H1 (cell line): ENCODE measurements around the gene OCSTAMP. TPM values are rescaled to one million over a fixed set of nuclear protein-coding genes. Genes with fewer than 3 reads are reported as not detected.

Experiments used
- CTCF ChIA-PET: fragments of 300-600 bp; sonication (Branson Sonifier 250); formaldehyde crosslinking; loops from one replicate; lab custom pipeline; 2021; ENCODE audit not compliant: partially characterized antibody; lab: Charles Lee
- POLR2A ChIA-PET: fragments of 300-600 bp; sonication (Branson Sonifier 250); formaldehyde crosslinking; loops from one replicate; lab custom pipeline; 2021; ENCODE audit warnings: inconsistent platforms; ENCODE audit not compliant: partially characterized antibody; lab: Charles Lee
- DNase-seq, 2 experiments: peaks; one replicate each; pipeline versions ENCODE4 v3.0.0 to v3.0.0-alpha.2; 2010 to 2022; ENCODE audit warnings: low spot score in 2 of 2, low read depth in 1 of 2, mixed read lengths in 1 of 2
- FAIRE-seq: peaks from 2 replicates; lab custom pipeline; 2011; peaks lifted over from hg19 to GRCh38; lab: Jason Lieb, UNC
- H2AFZ ChIP-seq: 2 replicates; pipeline ENCODE4 v1.8.1; 2012; ENCODE audit warnings: low read length, inconsistent platforms
- H2AK5ac ChIP-seq: 2 replicates; pipeline ENCODE4 v1.6.1; 2013; ENCODE audit warnings: low read depth, low read length
- H2BK120ac ChIP-seq: replicated peaks from 2 replicates; pipeline ENCODE3; 2013; ENCODE audit warnings: low read depth, low read length, inconsistent platforms
- H2BK12ac ChIP-seq: 2 replicates; pipeline ENCODE4 v1.6.1; 2013; ENCODE audit warnings: low read depth, low read length
- H2BK15ac ChIP-seq: 2 replicates; pipeline ENCODE4 v1.6.1; 2013; ENCODE audit warnings: low read length
- H2BK20ac ChIP-seq: 2 replicates; pipeline ENCODE4 v1.6.1; 2013; ENCODE audit warnings: low read length
- H2BK5ac ChIP-seq: 2 replicates; pipeline ENCODE4 v1.6.1; 2013; ENCODE audit warnings: low read depth, low read length
- H3K14ac ChIP-seq: 2 replicates; pipeline ENCODE4 v1.6.1; 2013; ENCODE audit warnings: inconsistent platforms; ENCODE audit not compliant: insufficient read length
- H3K18ac ChIP-seq: 2 replicates; pipeline ENCODE4 v1.6.1; 2013; ENCODE audit warnings: low read length; ENCODE audit errors: extremely low read depth
- H3K23ac ChIP-seq: 2 replicates; pipeline ENCODE4 v1.6.1; 2013; ENCODE audit warnings: inconsistent platforms; ENCODE audit not compliant: insufficient read length
- H3K23me2 ChIP-seq: 2 replicates; pipeline ENCODE4 v1.6.1; 2013; ENCODE audit warnings: low read depth, low read length
- H3K27ac ChIP-seq: 2 replicates; pipeline ENCODE4 v1.6.1; 2011; ENCODE audit warnings: low read depth, low read length, inconsistent platforms
- H3K27me3 ChIP-seq, 4 experiments: replicated peaks in 1 of 4; 1 replicate in 1 of 4; 2 replicates in 3 of 4; pipeline versions ENCODE4 v1.6.1 to v1.8.1; 2011 to 2013; ENCODE audit warnings: low read length in 3 of 4, mild to moderate bottlenecking in 3 of 4, inconsistent platforms in 2 of 4, mixed read lengths in 2 of 4, moderate library complexity in 1 of 4; ENCODE audit not compliant: control insufficient read depth in 3 of 4, insufficient read depth in 3 of 4; ENCODE audit errors: extremely low read depth in 1 of 4
- H3K36me3 ChIP-seq, 4 experiments: 2 replicates each; pipeline versions ENCODE4 v1.6.1 to v1.8.1; 2011 to 2013; ENCODE audit warnings: mild to moderate bottlenecking in 4 of 4, low read length in 3 of 4, moderate library complexity in 2 of 4, control low read depth in 1 of 4, inconsistent platforms in 1 of 4; ENCODE audit not compliant: insufficient read depth in 4 of 4, control insufficient read depth in 2 of 4
- H3K4ac ChIP-seq: replicated peaks from 2 replicates; pipeline ENCODE3; 2013; ENCODE audit warnings: low read length, low read depth, mixed read lengths, inconsistent platforms; ENCODE audit not compliant: insufficient read length
- H3K4me1 ChIP-seq, 4 experiments: replicated peaks in 1 of 4; 1 replicate in 1 of 4; 2 replicates in 3 of 4; pipeline versions ENCODE4 v1.6.1 to v1.8.1; 2011 to 2013; ENCODE audit warnings: low read length in 3 of 4, inconsistent platforms in 2 of 4, mixed read lengths in 1 of 4; ENCODE audit not compliant: insufficient read depth in 4 of 4, control insufficient read depth in 3 of 4
- H3K4me2 ChIP-seq, 2 experiments: 2 replicates each; pipeline versions ENCODE4 v1.6.1 to v1.8.1; 2011 to 2013; ENCODE audit warnings: low read depth in 2 of 2, low read length in 2 of 2, control low read depth in 1 of 2, inconsistent platforms in 1 of 2, mild to moderate bottlenecking in 1 of 2; ENCODE audit not compliant: insufficient read depth in 1 of 2
- H3K4me3 ChIP-seq, 4 experiments: fragments of 200-600, 300-600 bp in 1 of 4; sonication (generic), shearing (Covaris generic), sonication (Bioruptor Twin) in 1 of 4; 2 replicates each; pipeline versions ENCODE4 v1.5.1 to v1.8.1; 2011 to 2016; ENCODE audit warnings: low read length in 4 of 4, low read depth in 3 of 4, control low read depth in 2 of 4, inconsistent platforms in 2 of 4, mild to moderate bottlenecking in 2 of 4, mixed read lengths in 1 of 4, moderate library complexity in 1 of 4; ENCODE audit not compliant: insufficient read depth in 2 of 4; ENCODE audit errors: extremely low read depth in 1 of 4
- H3K56ac ChIP-seq: replicated peaks from 2 replicates; pipeline ENCODE3; 2013; ENCODE audit warnings: low read depth, mild to moderate bottlenecking, mixed read lengths, low read length, inconsistent platforms; ENCODE audit not compliant: insufficient read length
- H3K79me1 ChIP-seq: 2 replicates; pipeline ENCODE4 v1.6.1; 2013; ENCODE audit warnings: low read depth, low read length, control low read depth
- H3K79me2 ChIP-seq, 2 experiments: 2 replicates each; pipeline versions ENCODE4 v1.6.1 to v1.8.1; 2012 to 2013; ENCODE audit warnings: low read length in 2 of 2, mild to moderate bottlenecking in 2 of 2, inconsistent platforms in 1 of 2; ENCODE audit not compliant: insufficient read depth in 2 of 2, control insufficient read depth in 1 of 2
- H3K9ac ChIP-seq, 4 experiments: replicated peaks in 1 of 4; 1 replicate in 1 of 4; 2 replicates in 3 of 4; pipeline versions ENCODE4 v1.6.1 to v1.8.1; 2011 to 2013; ENCODE audit warnings: low read depth in 3 of 4, low read length in 3 of 4, control low read depth in 2 of 4, mild to moderate bottlenecking in 2 of 4, moderate library complexity in 2 of 4, inconsistent platforms in 1 of 4; ENCODE audit errors: extremely low read depth in 1 of 4
- H3K9me3 ChIP-seq, 2 experiments: 2 replicates each; pipeline versions ENCODE4 v1.6.1 to v1.8.1; 2012 to 2013; ENCODE audit warnings: mild to moderate bottlenecking in 2 of 2, moderate library complexity in 2 of 2, control low read depth in 1 of 2, inconsistent platforms in 1 of 2, low read depth in 1 of 2, low read length in 1 of 2, mixed read lengths in 1 of 2; ENCODE audit not compliant: insufficient read depth in 2 of 2
- H4K20me1 ChIP-seq, 2 experiments: replicated peaks in 1 of 2; 2 replicates each; pipeline versions ENCODE3 to v1.8.1; 2011 to 2013; ENCODE audit warnings: inconsistent platforms in 2 of 2, low read length in 2 of 2, mild to moderate bottlenecking in 1 of 2; ENCODE audit not compliant: insufficient read depth in 2 of 2, control insufficient read depth in 1 of 2
- H4K5ac ChIP-seq: 2 replicates; pipeline ENCODE4 v1.6.1; 2013; ENCODE audit warnings: low read length, low read depth, mixed read lengths, inconsistent platforms; ENCODE audit not compliant: insufficient read length
- H4K8ac ChIP-seq: 2 replicates; pipeline ENCODE4 v1.8.0; 2013; ENCODE audit warnings: mild to moderate bottlenecking, moderate library complexity, low read length, inconsistent platforms; ENCODE audit not compliant: insufficient read depth; ENCODE audit errors: extremely low read depth
- H4K91ac ChIP-seq: replicated peaks from 2 replicates; pipeline ENCODE3; 2013; ENCODE audit warnings: low read length, mixed read lengths, inconsistent platforms; ENCODE audit not compliant: insufficient read length
- YY1 ChIP-seq: IDR thresholded peaks from 2 replicates; pipeline ENCODE4 v1.6.1; 2011; ENCODE audit warnings: low read depth, mild to moderate bottlenecking, low read length
- ZNF274 ChIP-seq: IDR thresholded peaks from 2 replicates; pipeline ENCODE4 v1.7.0; 2012; ENCODE audit warnings: low read length, borderline replicate concordance; ENCODE audit errors: extremely low read depth
- WGBS, 2 experiments: shearing (Covaris generic) in 1 of 2; methylation state at CpG; one replicate each; pipeline versions ENCODE4 v1.1.6 to v1.1.7; 2013 to 2015; ENCODE audit warnings: low lambda C conversion rate in 2 of 2, mixed read lengths in 2 of 2, inconsistent platforms in 1 of 2, low coverage in 1 of 2, missing lambda C conversion rate in 1 of 2; ENCODE audit not compliant: insufficient replicate concordance in 2 of 2, insufficient coverage in 1 of 2, insufficient read length in 1 of 2; ENCODE audit errors: extremely low coverage in 1 of 2, missing lambda C conversion rate in 1 of 2; 5-methylcytosine and 5-hydroxymethylcytosine counted together
- polyA plus RNA-seq, 7 experiments: library from polyadenylated mRNA; depleted of rRNA in 3 of 7; stranded (reverse) in 5 of 7; unstranded in 2 of 7; fragments of >200 nt in 5 of 7; fragments of 200-250 nt in 2 of 7; gene quantifications; 1 replicate in 5 of 7; 2 replicates in 1 of 7; 4 replicates in 1 of 7; pipeline versions ENCODE4 v1.2.1 to v1.2.3, GENCODE V29; 2011 to 2013; ENCODE audit warnings: missing spikeins in 2 of 7, mixed read lengths in 2 of 7
- total RNA-seq: library from RNA; stranded (reverse); fragmentation: NEBNext Ultra II Directional; extraction: Animal tissue kit (Norgen Biotek cat#: 25700); gene quantifications from 2 replicates; pipeline ENCODE4 v1.2.1, GENCODE V29; 2021

Gene OCSTAMP
- total and polyA plus RNA-seq, 2 of the 8 experiments (the other 6 are each of a cell fraction or from before 2014, with no cell fraction given): 0.09 to 0.13 TPM

- H3K4me2 ChIP-seq: no peak overlapping the region
- no peaks in the 10 kb centered on the region for H3K79me2 ChIP-seq
- FAIRE-seq (no peak), DNase-seq (no peak)
- H3K4me1 ChIP-seq: no peaks in the 10 kb centered on the region; a peak in 1 of 7 replicates
- no peak overlapping the region for H4K5ac ChIP-seq
- H3K18ac ChIP-seq: no peak overlapping the region
- no peak overlapping the region for H3K4me3 ChIP-seq
- H4K91ac ChIP-seq: no peak overlapping the region
- H3K56ac ChIP-seq: no peak overlapping the region
- H2BK15ac ChIP-seq: no peak overlapping the region
- H2BK120ac ChIP-seq: no peak overlapping the region
- no peaks in the 10 kb centered on the region; a peak in 1 of 4 replicates for H3K9me3 ChIP-seq
- no peak overlapping the region for H3K4ac ChIP-seq
- TF ChIP-seq YY1 (peak; percentile 38; the same call in 1 of the 2 replicates), ZNF274 (no peak)
- H2BK5ac ChIP-seq: no peak overlapping the region
- no peak overlapping the region for H2BK20ac ChIP-seq
- no peak overlapping the region for H4K8ac ChIP-seq
- H3K27me3 ChIP-seq: no peaks in the 10 kb centered on the region
- no peak overlapping the region for H3K14ac ChIP-seq
- no peak overlapping the region for H3K27ac ChIP-seq
- H3K79me1 ChIP-seq: no peaks in the 10 kb centered on the region
- no peaks in the 10 kb centered on the region for H4K20me1 ChIP-seq
- no peak overlapping the region for H2AFZ ChIP-seq
- WGBS, 2 experiments: 88% methylated on average over 4 of the region's 4 CpGs; no CpG with 5 or more reads in 1 of the 2 experiments
- no peak overlapping the region for H3K9ac ChIP-seq
- ChIA-PET CTCF (interaction anchor here (0.9 to 7.3 kb wide), 15 partner anchors 10 to 174 kb away, joined by 3 to 63 read pairs (median 5); no protein-coding TSS in a partner anchor), POLR2A (interaction anchor here (0.8 to 2.2 kb wide), 4 partner anchors 16 to 162 kb away, joined by 3 to 10 read pairs (median 4); no protein-coding TSS in a partner anchor)
- H2AK5ac ChIP-seq: no peak overlapping the region
- H3K36me3 ChIP-seq: no peaks in the 10 kb centered on the region
- no peak overlapping the region for H2BK12ac ChIP-seq
- no peak overlapping the region for H3K23ac ChIP-seq
- H3K23me2 ChIP-seq: no peaks in the 10 kb centered on the region
Observed at GRCh38 chr20:46520540-46520939, 29.9 kb downstream of the OCSTAMP start.
